ENCODE data around the gene PLXND1. TPM values are rescaled to one million over a fixed set of nuclear protein-coding genes. Genes with fewer than 3 reads are reported as not detected.
"Not testable (repeated sequence)": the region's sequence is repeated elsewhere in the genome, so short reads cannot be mapped to it uniquely, and the experiment has no call there.

The PLXND1 gene
- total and polyA plus RNA-seq, 8 donors = 175 to 263 (median 214) TPM

DNA sequence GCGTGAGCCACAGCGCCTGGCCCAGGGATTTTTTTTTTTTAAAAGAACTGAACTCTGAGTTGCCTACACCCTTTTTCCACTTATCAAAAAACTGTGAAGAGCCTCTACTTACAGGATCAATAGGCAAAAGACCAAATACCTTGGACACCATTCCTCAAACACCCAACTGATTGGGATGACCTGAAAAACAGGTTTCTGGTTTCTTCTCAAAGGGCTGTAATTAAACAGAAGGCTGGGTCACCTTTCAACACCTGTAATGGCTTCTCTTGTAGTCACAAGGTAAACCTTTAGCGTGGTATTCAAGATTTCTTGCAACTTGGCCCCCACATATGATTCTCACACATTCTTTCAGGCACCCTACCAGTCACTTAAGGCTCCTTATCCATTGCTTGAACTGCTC, 38.4 kb upstream of the PLXND1 start:
- peak in 1 of 4 donors; percentile 48 for DNase-seq
- no peak overlapping the region for H3K27ac ChIP-seq
- no peak overlapping the region for H3K4me3 ChIP-seq
- H3K36me3 ChIP-seq = no peaks in the 10 kb centered on the region
- intact Hi-C loops (cut with DNase I) = no loop called here
- no peaks in the 10 kb centered on the region for H3K27me3 ChIP-seq
- H3K4me1 ChIP-seq = peaks cover 2 to 4% of the 10 kb centered on the region in 2 donors
- no peaks in the 10 kb centered on the region for H3K9me3 ChIP-seq
- ATAC-seq = peak; percentile 32
- TF ChIP-seq, protein P1, sequence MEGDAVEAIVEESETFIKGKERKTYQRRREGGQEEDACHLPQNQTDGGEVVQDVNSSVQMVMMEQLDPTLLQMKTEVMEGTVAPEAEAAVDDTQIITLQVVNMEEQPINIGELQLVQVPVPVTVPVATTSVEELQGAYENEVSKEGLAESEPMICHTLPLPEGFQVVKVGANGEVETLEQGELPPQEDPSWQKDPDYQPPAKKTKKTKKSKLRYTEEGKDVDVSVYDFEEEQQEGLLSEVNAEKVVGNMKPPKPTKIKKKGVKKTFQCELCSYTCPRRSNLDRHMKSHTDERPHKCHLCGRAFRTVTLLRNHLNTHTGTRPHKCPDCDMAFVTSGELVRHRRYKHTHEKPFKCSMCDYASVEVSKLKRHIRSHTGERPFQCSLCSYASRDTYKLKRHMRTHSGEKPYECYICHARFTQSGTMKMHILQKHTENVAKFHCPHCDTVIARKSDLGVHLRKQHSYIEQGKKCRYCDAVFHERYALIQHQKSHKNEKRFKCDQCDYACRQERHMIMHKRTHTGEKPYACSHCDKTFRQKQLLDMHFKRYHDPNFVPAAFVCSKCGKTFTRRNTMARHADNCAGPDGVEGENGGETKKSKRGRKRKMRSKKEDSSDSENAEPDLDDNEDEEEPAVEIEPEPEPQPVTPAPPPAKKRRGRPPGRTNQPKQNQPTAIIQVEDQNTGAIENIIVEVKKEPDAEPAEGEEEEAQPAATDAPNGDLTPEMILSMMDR (IDR thresholded peaks at IDR 0.05) = no peak

DNA sequence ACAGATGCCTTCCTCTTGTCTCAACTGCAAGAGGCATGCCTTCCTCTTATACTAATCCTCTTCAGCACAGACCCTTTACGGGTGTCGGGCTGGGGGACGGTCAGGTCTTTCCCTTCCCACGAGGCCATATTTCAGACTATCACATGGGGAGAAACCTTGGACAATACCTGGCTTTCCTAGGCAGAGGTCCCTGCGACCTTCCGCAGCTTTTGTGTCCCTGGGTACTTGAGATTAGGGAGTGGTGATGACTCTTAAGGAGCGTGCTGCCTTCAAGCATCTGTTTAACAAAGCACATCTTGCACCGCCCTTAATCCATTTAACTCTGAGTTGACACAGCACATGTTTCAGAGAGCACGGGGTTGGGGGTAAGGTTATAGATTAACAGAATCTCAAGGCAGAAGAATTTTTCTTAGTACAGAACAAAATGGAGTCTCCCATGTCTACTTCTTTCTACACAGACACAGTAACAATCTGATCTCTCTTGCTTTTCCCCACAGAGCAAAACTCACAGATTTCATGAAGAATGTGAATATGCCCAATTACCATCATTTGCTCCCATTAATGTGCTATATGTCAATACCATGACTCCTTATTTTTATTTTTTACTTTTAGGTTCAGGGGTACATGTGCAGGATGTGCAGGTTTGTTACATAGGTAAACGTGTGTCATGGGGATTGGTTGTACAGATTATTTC, 35.2 kb upstream of the PLXND1 start:
- H3K27ac ChIP-seq; intact Hi-C loops (cut with DNase I): not testable (repeated sequence)

DNA sequence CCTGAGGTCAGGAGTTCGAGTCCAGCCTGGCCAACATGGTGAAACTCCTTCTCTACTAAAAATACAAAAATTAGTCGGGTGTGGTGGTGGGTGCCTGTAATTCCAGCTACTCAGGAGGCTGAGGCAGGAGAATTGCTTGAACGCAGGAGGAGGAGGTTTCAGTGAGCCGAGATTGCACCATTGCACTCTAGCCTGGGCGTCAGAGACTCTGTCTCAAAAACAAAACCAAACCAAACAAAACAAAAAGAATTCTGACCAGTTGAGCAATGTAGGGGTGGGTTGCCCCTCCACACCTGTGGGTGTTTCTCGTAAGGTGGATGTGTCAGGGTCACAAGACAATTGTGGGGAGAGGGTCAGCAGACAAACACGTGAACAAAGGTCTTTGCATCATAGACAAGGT, 34.5 kb upstream of the PLXND1 start:
- peak; percentile 42 for ATAC-seq
- H3K4me3 ChIP-seq; intact Hi-C loops (cut with DNase I); H3K4me1 ChIP-seq; H3K27ac ChIP-seq; H3K9me3 ChIP-seq; H3K36me3 ChIP-seq; DNase-seq; H3K27me3 ChIP-seq: not testable (repeated sequence)

More for the DNA sequence above, 35.2 kb upstream of the PLXND1 start:
- H3K27me3 ChIP-seq, H3K4me1 ChIP-seq, H3K9me3 ChIP-seq, H3K36me3 ChIP-seq, H3K4me3 ChIP-seq: not testable (repeated sequence)
- ATAC-seq (peak; percentile 17), DNase-seq (peak in 1 of 4 donors; percentile 21)

DNA sequence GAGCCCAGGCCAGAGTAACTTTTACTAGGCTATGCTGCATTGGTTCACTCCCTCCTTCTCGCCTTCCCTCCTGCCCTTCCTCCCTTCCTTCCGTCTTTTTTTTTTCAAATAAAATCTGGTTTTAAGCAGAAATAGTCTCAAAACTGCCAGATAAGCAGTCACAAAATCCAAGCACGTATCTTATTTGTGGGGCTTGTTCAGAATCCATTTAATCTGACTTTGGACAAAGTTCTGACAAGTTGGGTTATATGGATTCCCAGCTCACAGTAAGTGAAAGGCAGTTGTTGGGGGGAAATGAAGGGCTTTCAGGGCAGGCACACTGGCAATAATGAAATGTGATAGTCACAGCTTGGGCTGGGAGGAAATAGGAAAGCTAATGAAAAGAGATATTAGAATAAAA, 32.0 kb upstream of the PLXND1 start:
- intact Hi-C loops (cut with DNase I) = loop anchor here in 1 of 2 donors (10.0 kb wide), 1 partner anchor 296 kb away; no protein-coding TSS in a partner anchor
- ATAC-seq = no peak

DNA sequence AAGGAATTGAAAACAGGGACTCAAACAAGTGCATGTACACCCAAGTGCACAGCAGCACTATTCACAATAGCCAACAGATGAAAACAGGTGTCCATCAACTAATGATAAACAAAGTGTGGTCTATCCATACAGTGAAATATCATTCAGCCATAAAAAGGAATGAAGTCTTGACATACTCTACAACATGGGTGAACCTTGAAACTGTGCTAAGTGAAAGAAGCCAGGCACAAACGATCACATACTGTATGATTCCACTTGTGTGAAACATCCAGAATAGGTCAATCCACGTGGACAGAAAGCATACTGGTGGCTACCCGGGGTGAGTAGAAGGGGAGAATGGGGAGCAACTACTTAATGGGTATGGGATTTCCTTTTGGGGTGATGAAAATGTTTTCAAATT, 29.6 kb upstream of the PLXND1 start:
- no peaks in the 10 kb centered on the region for H3K4me1 ChIP-seq
- intact Hi-C loops (cut with DNase I) = loop anchor here in 1 of 2 donors (10.0 kb wide), 1 partner anchor 299 kb away; no protein-coding TSS in a partner anchor
- H3K36me3 ChIP-seq = no peaks in the 10 kb centered on the region
- ATAC-seq = no peak
- no peak for DNase-seq
- H3K27ac ChIP-seq = no peak overlapping the region
- no peaks in the 10 kb centered on the region for H3K9me3 ChIP-seq
- H3K27me3 ChIP-seq = no peaks in the 10 kb centered on the region
- TF ChIP-seq, protein P1 (IDR thresholded peaks at IDR 0.05) = no peak
- no peak overlapping the region for H3K4me3 ChIP-seq

More for the DNA sequence above, 32.0 kb upstream of the PLXND1 start:
- TF ChIP-seq, protein P1 (IDR thresholded peaks at IDR 0.05) = no peak
- Histone ChIP-seq H3K4me3 (no peak overlapping the region), H3K4me1 (no peaks in the 10 kb centered on the region), H3K27ac (no peak overlapping the region), H3K27me3 (no peaks in the 10 kb centered on the region), H3K9me3 (no peaks in the 10 kb centered on the region), H3K36me3 (no peaks in the 10 kb centered on the region)
- no peak for DNase-seq

DNA sequence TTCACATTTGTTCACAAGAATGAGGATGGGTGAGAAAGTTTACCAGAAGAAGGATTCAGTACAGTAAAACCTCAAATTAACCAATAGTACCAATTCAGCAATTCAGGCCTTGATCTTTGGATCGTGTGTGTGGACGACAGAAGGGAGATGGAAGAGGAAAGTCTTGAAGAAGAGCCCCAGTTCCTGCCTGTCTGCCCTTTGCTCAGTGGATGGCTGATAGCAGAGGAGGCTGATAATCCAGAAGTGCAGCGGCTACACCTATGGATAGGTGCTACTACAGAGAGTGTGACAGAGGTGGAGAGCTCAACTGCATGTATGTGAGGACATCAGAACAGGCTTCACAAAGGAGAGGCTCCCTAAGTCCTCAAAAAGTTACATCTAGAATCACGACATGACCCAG, 29.2 kb upstream of the PLXND1 start:
- no peak for DNase-seq
- intact Hi-C loops (cut with DNase I) = loop anchor here in 1 of 2 donors (10.0 kb wide), 1 partner anchor 299 kb away; no protein-coding TSS in a partner anchor
- ATAC-seq = no peak
- H3K4me3 ChIP-seq = no peak overlapping the region
- no peaks in the 10 kb centered on the region for H3K36me3 ChIP-seq
- H3K9me3 ChIP-seq = no peaks in the 10 kb centered on the region
- H3K27ac ChIP-seq = no peak overlapping the region
- H3K27me3 ChIP-seq = no peaks in the 10 kb centered on the region
- TF ChIP-seq, protein P1 (IDR thresholded peaks at IDR 0.05) = no peak
- no peaks in the 10 kb centered on the region for H3K4me1 ChIP-seq
